ENCODE results near the gene PHYKPL. TPM values are rescaled to one million over a fixed set of nuclear protein-coding genes. Genes with fewer than 3 reads are reported as not detected.

The PHYKPL gene
- total and polyA plus RNA-seq, 2 donors (not counting 3 experiments of a cell fraction or from before 2014, with no cell fraction given): 71.7 to 81.7 TPM

DNA sequence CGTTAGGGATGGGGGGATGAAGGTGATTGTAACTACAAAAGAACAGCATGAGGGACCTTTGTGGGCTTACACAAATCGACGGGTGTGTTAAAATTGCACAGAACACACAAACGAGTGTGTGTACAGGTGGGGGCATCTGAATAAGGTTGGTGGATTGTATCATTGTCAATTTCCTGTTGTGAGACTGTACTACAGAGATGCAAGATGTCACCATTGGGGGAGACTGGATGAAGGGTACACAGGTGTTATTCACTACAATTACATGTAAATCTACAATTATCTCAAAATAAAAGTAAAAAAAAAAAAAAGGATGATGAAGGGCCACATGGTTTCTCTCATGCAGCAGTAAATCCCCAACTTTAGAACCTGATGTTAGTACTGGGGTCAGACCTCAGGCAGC is 31.4 kb upstream of the PHYKPL start:
- H3K9me1 ChIP-seq (replicated peaks; ENCODE audit: control insufficient read depth, extremely low read depth, insufficient read depth, low read length): no peaks in the 10 kb centered on the region
- no peak overlapping the region for H3K4me2 ChIP-seq (ENCODE audit: insufficient read depth, low read length)
- dilution Hi-C loops (cut with MboI; ENCODE audit: extremely low pct_ligation_motif_present, low sequenced_read_pairs) (no loop called here), intact Hi-C loops (cut with micrococcal nuclease) (no loop called here)
- no peak overlapping the region for H2AFZ ChIP-seq (ENCODE audit: low read depth, low read length)
- CTCF ChIA-PET: no interaction called here
- no peaks in the 10 kb centered on the region for H3K9me3 ChIP-seq (replicated peaks; ENCODE audit: control insufficient read depth, insufficient read depth, low read length)
- no TSS peak for BruUV-seq (replicated peaks)
- no peak overlapping the region for H3K9ac ChIP-seq (replicated peaks; ENCODE audit: extremely low read depth, insufficient read depth, low read length)
- H3K27me3 ChIP-seq (ENCODE audit: control insufficient read depth in 2 of 2, insufficient read depth in 2 of 2, low read length in 2 of 2): no peaks in the 10 kb centered on the region
- no peak for DNase-seq (ENCODE audit: low read depth, low spot score)
- no peaks in the 10 kb centered on the region for H4K20me1 ChIP-seq (replicated peaks; ENCODE audit: control insufficient read depth, extremely low read depth, insufficient read depth, low read length)
- no peak overlapping the region for H3K4me3 ChIP-seq (replicated peaks in 1 of 3; ENCODE audit: insufficient read depth in 1 of 3, low read depth in 1 of 3, low read length in 3 of 3)
- H3K4me1 ChIP-seq (ENCODE audit: control insufficient read depth, extremely low read depth, insufficient read depth, low read length): no peaks in the 10 kb centered on the region
- TF ChIP-seq MYC (IDR thresholded peaks at IDR 0.05; ENCODE audit: low read depth, low read length) (no peak), JUN (IDR thresholded peaks at IDR 0.05; ENCODE audit: borderline replicate concordance, insufficient read depth, insufficient read length, low read depth) (no peak), EZH2 (IDR thresholded peaks at IDR 0.05; ENCODE audit: borderline replicate concordance, low read depth, low read length, severe bottlenecking) (no peak), GATA2 (IDR thresholded peaks at IDR 0.05; ENCODE audit: insufficient read depth, insufficient read length, low read depth, low read length) (no peak), FOS (IDR thresholded peaks at IDR 0.05; ENCODE audit: borderline replicate concordance, insufficient read depth, low read length) (no peak), CTCF (IDR thresholded peaks at IDR 0.05; ENCODE audit: extremely low read depth in 1 of 2, insufficient read depth in 1 of 2, low read depth in 1 of 2, low read length in 2 of 2) (no peak)
- POLR2A ChIA-PET: no interaction called here
- no peak overlapping the region for H3K27ac ChIP-seq (ENCODE audit: insufficient read depth, low read depth, low read length)
- no peaks in the 10 kb centered on the region for H3K36me3 ChIP-seq (ENCODE audit: control insufficient read depth in 2 of 2, extremely low read depth in 1 of 2, insufficient read depth in 2 of 2, low read length in 2 of 2)
- no peaks in the 10 kb centered on the region for H3K79me2 ChIP-seq (ENCODE audit: control insufficient read depth, insufficient read depth, low read length)
- FAIRE-seq: no peak
